GM12878 (cell line): ENCODE data around the gene YPEL2. TPM values are rescaled to one million over a fixed set of nuclear protein-coding genes. Genes with fewer than 3 reads are reported as not detected.

Experiments
- ATAC-seq: fragments of 200-7000 bp; cut with Tn5 transposase; 3 replicates; pipeline ENCODE4 v1.9.1; 2020; ENCODE audit warnings: mild to moderate bottlenecking, moderate library complexity
- BruUV-seq: library from RNA; stranded (reverse); fragments of 400-500 nt; replicated peaks from 2 replicates; lab custom pipeline; 2021; lab: Mats Ljungman, UMichigan
- CTCF ChIA-PET: fragments of 300-600 bp; sonication (Branson Sonifier 250); formaldehyde crosslinking; extraction: SDS; loops from one replicate; lab custom pipeline; 2021; ENCODE audit warnings: inconsistent platforms; lab: Yijun Ruan, JAX
- POLR2A ChIA-PET: fragments of 350-600 bp; formaldehyde crosslinking; extraction: SDS; loops from one replicate; lab custom pipeline; 2021; ENCODE audit warnings: inconsistent platforms; lab: Charles Lee
- RAD21 ChIA-PET: fragments of 300-600 bp; sonication (Branson Sonifier 250); formaldehyde crosslinking; loops from one replicate; lab custom pipeline; 2023; ENCODE audit warnings: antibody characterized with exemption; ENCODE audit not compliant: unreplicated experiment; lab: Charles Lee
- SMC1A ChIA-PET: fragments of 300-600 bp; sonication (Branson Sonifier 250); formaldehyde crosslinking; loops from one replicate; lab custom pipeline; 2023; ENCODE audit not compliant: unreplicated experiment, uncharacterized antibody; lab: Charles Lee
- DNase-seq: peaks from one replicate; pipeline ENCODE4 v3.0.0-alpha.2; 2011; ENCODE audit warnings: low read depth, low spot score
- FAIRE-seq: peaks from 3 replicates; lab custom pipeline; 2011; peaks lifted over from hg19 to GRCh38; lab: Jason Lieb, UNC
- H2AFZ ChIP-seq: 2 replicates; pipeline ENCODE4 v1.6.0; 2011; ENCODE audit warnings: low read depth, low read length, control low read depth; ENCODE audit not compliant: control insufficient read depth
- H3K27ac ChIP-seq: 2 replicates; pipeline ENCODE4 v1.5.1; 2011; ENCODE audit warnings: control low read depth; ENCODE audit not compliant: control insufficient read depth, insufficient read depth
- H3K27me3 ChIP-seq, 2 experiments: replicated peaks in 1 of 2; 2 replicates each; pipeline versions ENCODE4 v1.6.0 to v1.6.1; 2011; ENCODE audit warnings: low read length in 1 of 2; ENCODE audit not compliant: control insufficient read depth in 2 of 2, insufficient read depth in 2 of 2
- H3K36me3 ChIP-seq, 2 experiments: 2 replicates each; pipeline ENCODE4 v1.5.1; 2011; ENCODE audit warnings: low read length in 1 of 2; ENCODE audit not compliant: control insufficient read depth in 2 of 2, insufficient read depth in 2 of 2
- H3K4me1 ChIP-seq: 2 replicates; pipeline ENCODE4 v1.6.1; 2011; ENCODE audit warnings: mild to moderate bottlenecking, low read length, moderate library complexity, mixed read lengths; ENCODE audit not compliant: control insufficient read depth, insufficient read depth
- H3K4me2 ChIP-seq: 2 replicates; pipeline ENCODE4 v1.6.0; 2011; ENCODE audit warnings: control low read depth; ENCODE audit not compliant: control insufficient read depth, insufficient read depth
- H3K4me3 ChIP-seq: fragments of 200-600 bp; sonication (generic); 2 replicates; pipeline ENCODE4 v1.5.1; 2016
- H3K79me2 ChIP-seq: 2 replicates; pipeline ENCODE4 v1.6.0; 2011; ENCODE audit warnings: low read length; ENCODE audit not compliant: control insufficient read depth, insufficient read depth
- H3K9ac ChIP-seq: 2 replicates; pipeline ENCODE4 v1.8.0; 2011; ENCODE audit warnings: low read length, control low read depth, mixed read lengths; ENCODE audit not compliant: control insufficient read depth, insufficient read depth
- H3K9me3 ChIP-seq: replicated peaks from 3 replicates; pipeline ENCODE4 v1.5.1; 2011; ENCODE audit warnings: mild to moderate bottlenecking, low read length; ENCODE audit not compliant: control insufficient read depth, insufficient read depth
- H4K20me1 ChIP-seq: 2 replicates; pipeline ENCODE4 v1.6.0; 2011; ENCODE audit not compliant: control insufficient read depth, insufficient read depth
- ATF7 ChIP-seq: fragments of 450-650 bp; IDR thresholded peaks from 2 replicates; pipeline ENCODE4 v1.6.1; 2016; ENCODE audit warnings: low read depth, mild to moderate bottlenecking
- CEBPB ChIP-seq, 2 experiments: fragments of 150-350 bp in 1 of 2; IDR thresholded peaks; 2 replicates each; pipeline ENCODE4 v1.6.1; 2012 to 2014; ENCODE audit warnings: low read depth in 2 of 2, low read length in 2 of 2, borderline replicate concordance in 1 of 2, inconsistent platforms in 1 of 2
- HDGF ChIP-seq: fragments of 450-650 bp; IDR thresholded peaks from 2 replicates; pipeline ENCODE4 v1.6.1; 2016; ENCODE audit warnings: antibody characterized with exemption
- MEF2A ChIP-seq: IDR thresholded peaks from 2 replicates; pipeline ENCODE4 v1.6.1; 2011; ENCODE audit warnings: low read depth, mild to moderate bottlenecking, low read length, moderate library complexity; ENCODE audit not compliant: insufficient read depth
- NFXL1 ChIP-seq: fragments of 450-650 bp; IDR thresholded peaks from 2 replicates; pipeline ENCODE4 v1.6.1; 2017; ENCODE audit warnings: antibody characterized with exemption, mild to moderate bottlenecking, borderline replicate concordance
- NFYB ChIP-seq: IDR thresholded peaks from 2 replicates; pipeline ENCODE4 v1.6.1; 2011; ENCODE audit warnings: low read depth, mild to moderate bottlenecking, low read length, improper control_type of control experiment, moderate library complexity; ENCODE audit not compliant: insufficient read depth
- RAD21 ChIP-seq: IDR thresholded peaks from 2 replicates; pipeline ENCODE4 v1.6.1; 2011; ENCODE audit warnings: mild to moderate bottlenecking, low read depth, low read length, moderate library complexity; ENCODE audit not compliant: insufficient read depth
- RELA ChIP-seq: fragments of 450-650 bp; IDR thresholded peaks from 2 replicates; pipeline ENCODE4 v1.8.0; 2014; ENCODE audit warnings: borderline replicate concordance; ENCODE audit not compliant: partially characterized antibody
- SMAD5 ChIP-seq: IDR thresholded peaks from 2 replicates; pipeline ENCODE4 v1.6.1; 2016; ENCODE audit warnings: antibody characterized with exemption, low read depth
- WGBS: methylation state at CpG from one replicate; pipeline ENCODE4 v1.1.6; 2016; ENCODE audit warnings: low lambda C conversion rate; ENCODE audit not compliant: insufficient replicate concordance, insufficient coverage; ENCODE audit errors: missing lambda C conversion rate; 5-methylcytosine and 5-hydroxymethylcytosine counted together
- in situ Hi-C: fragments of 300-500 bp; cut with MboI; formaldehyde crosslinking; loops from 9 replicates; pipeline ENCODE4 v1.14.3; 2018; ENCODE audit warnings: mixed read lengths
- intact Hi-C: fragments of 100-400 bp; cut with micrococcal nuclease; formaldehyde crosslinking; loops from one replicate; pipeline ENCODE4 v1.14.2; 2022; ENCODE audit not compliant: unreplicated experiment
- polyA plus RNA-seq, 11 experiments: library from polyadenylated mRNA; depleted of rRNA in 4 of 11; unstranded in 6 of 11; stranded (reverse) in 5 of 11; fragments of >200 nt; fragmentation: Nextera tagmentation in 4 of 11; fragmentation: Illumina TruSeq in 1 of 11; extraction: Ambion mirVana in 4 of 11; extraction: Trizol in 1 of 11; gene quantifications; 1 replicate in 1 of 11; 2 replicates in 10 of 11; pipeline versions ENCODE4 v1.2.1 to v1.2.3, GENCODE V29; 2011 to 2016; ENCODE audit warnings: inconsistent platforms in 2 of 11, missing spikeins in 2 of 11, low read depth in 1 of 11
- total RNA-seq, 4 experiments: library from RNA; depleted of rRNA in 3 of 4; stranded (reverse); fragments of >200 nt in 3 of 4; fragmentation: Illumina TruSeq in 1 of 4; extraction: Trizol in 1 of 4; gene quantifications; 2 replicates each; pipeline versions ENCODE4 v1.2.1 to v1.2.3, GENCODE V29; 2013 to 2021
- TF ChIP-seq, protein P1 (sequence below): fragments of 450-650 bp; formaldehyde crosslinking; IDR thresholded peaks from 2 replicates; pipeline ENCODE4 v1.4.0; 2022; ENCODE audit warnings: mild to moderate bottlenecking, moderate library complexity
- TF ChIP-seq, protein P2 (sequence below): fragments of 450-650 bp; IDR thresholded peaks from 2 replicates; pipeline ENCODE4 v1.6.1; 2018; ENCODE audit warnings: mild to moderate bottlenecking, low read depth, moderate library complexity; ENCODE audit not compliant: partially characterized antibody

The YPEL2 gene
- total and polyA plus RNA-seq, 10 of the 15 experiments (the other 5 are each of a cell fraction or from before 2014, with no cell fraction given), result 0.11 to 8.1 (median 0.48) TPM

DNA sequence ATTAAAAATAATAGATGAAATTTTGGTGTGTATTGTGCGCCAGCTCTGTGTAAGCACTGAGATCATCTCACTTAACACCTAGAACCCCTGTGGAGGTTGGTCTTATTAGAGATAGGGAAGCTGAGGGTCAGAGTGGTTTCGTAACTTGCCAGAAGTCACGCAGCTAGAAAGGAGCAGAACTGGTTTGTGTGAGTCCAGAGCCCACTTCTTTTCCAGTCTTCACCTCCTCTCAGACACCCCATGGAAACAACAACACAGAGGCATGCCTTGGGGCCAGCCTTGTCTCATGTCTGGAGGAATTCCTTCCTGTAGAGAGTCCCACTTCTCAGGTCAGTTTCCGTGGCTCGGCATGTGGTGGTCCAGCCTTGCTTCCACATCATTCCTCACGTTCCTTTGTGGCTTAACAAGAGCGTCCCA lies 16.5 kb downstream of the YPEL2 start:
- DNase-seq, result no peak
- no TSS peak for BruUV-seq
- no peaks in the 10 kb centered on the region for H3K9me3 ChIP-seq
- no peak overlapping the region for H3K9ac ChIP-seq
- no peaks in the 10 kb centered on the region for H3K79me2 ChIP-seq
- no peak overlapping the region for H2AFZ ChIP-seq
- H3K4me1 ChIP-seq, result peaks cover 8% of the 10 kb centered on the region
- SMC1A ChIA-PET, result interaction anchor here (1.0 to 1.3 kb wide), 2 partner anchors 15 to 92 kb away, joined by 3 read pairs; no protein-coding TSS in a partner anchor
- H3K36me3 ChIP-seq, result no peaks in the 10 kb centered on the region
- POLR2A ChIA-PET, result no interaction called here
- WGBS, result 75% methylated on average over 7 of the region's 7 CpGs
- intact Hi-C loops, result no loop called here
- TF ChIP-seq RAD21, result no peak
- H3K27me3 ChIP-seq, result no peaks in the 10 kb centered on the region
- FAIRE-seq, result no peak
- H3K4me2 ChIP-seq, result no peak overlapping the region
- no peak for ATAC-seq
- CTCF ChIA-PET, result interaction anchor here (1.5 kb wide), 1 partner anchor 18 kb away, joined by 5 read pairs; no protein-coding TSS in a partner anchor
- in situ Hi-C loops, result no loop called here
- H3K4me3 ChIP-seq, result no peak overlapping the region
- RAD21 ChIA-PET, result no interaction called here
- no peak overlapping the region for H3K27ac ChIP-seq
- H4K20me1 ChIP-seq, result no peaks in the 10 kb centered on the region

DNA sequence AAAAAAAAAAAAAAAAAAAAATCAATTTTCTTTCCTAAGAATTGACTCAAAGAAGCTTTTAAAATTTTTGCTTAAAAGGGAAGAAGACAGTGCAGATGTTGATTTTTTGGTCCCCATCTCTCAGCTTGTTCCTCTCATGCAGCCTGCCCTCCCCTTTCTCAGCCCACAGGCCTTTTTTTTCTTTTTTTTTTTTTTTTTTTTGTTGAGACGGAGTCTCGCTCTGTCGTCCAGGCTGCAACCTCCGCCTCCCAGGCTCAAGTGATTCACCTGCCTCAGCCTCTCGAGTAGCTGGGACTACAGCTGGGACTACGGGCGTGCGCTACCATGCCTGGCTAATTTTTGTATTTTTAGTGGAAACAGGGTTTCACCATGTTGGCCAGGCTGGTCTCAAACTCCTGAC lies 17.7 kb downstream of the YPEL2 start:
- no peak for DNase-seq
- no peak for ATAC-seq
- Histone ChIP-seq H2AFZ (no peak overlapping the region), H3K79me2 (no peaks in the 10 kb centered on the region), H4K20me1 (no peaks in the 10 kb centered on the region), H3K27me3 (no peaks in the 10 kb centered on the region), H3K4me2 (no peak overlapping the region), H3K9ac (no peak overlapping the region), H3K4me3 (no peak overlapping the region), H3K4me1 (peaks cover 8% of the 10 kb centered on the region), H3K9me3 (no peaks in the 10 kb centered on the region), H3K27ac (no peak overlapping the region), H3K36me3 (no peaks in the 10 kb centered on the region)
- ChIA-PET CTCF (interaction anchor here (1.3 to 1.5 kb wide), 2 partner anchors 13 to 20 kb away, joined by 3 to 5 read pairs; no protein-coding TSS in a partner anchor), RAD21 (interaction anchor here (0.6 to 1.6 kb wide), 3 partner anchors 24 to 66 kb away, joined by 3 to 6 read pairs (median 3); no protein-coding TSS in a partner anchor), POLR2A (interaction anchor here (0.6 to 0.7 kb wide), 4 partner anchors 10 to 606 kb away, joined by 4 to 5 read pairs (median 4); no protein-coding TSS in a partner anchor), SMC1A (interaction anchor here (1.0 to 1.2 kb wide), 2 partner anchors 10 to 91 kb away, joined by 3 to 4 read pairs; no protein-coding TSS in a partner anchor)
- FAIRE-seq, result no peak
- BruUV-seq, result no TSS peak
- intact Hi-C loops (no loop called here), in situ Hi-C loops (no loop called here)
- WGBS, result 88% methylated on average over 4 of the region's 8 CpGs
- TF ChIP-seq CEBPB (IDR thresholded peaks at IDR 0.05; ENCODE audit: borderline replicate concordance in 1 of 2, low read depth in 2 of 2, low read length in 2 of 2) (no peak), RELA (no peak), ATF7 (no peak), HDGF (no peak), MEF2A (no peak), SMAD5 (no peak), NFYB (no peak), NFXL1 (no peak)
- TF ChIP-seq, protein P1, sequence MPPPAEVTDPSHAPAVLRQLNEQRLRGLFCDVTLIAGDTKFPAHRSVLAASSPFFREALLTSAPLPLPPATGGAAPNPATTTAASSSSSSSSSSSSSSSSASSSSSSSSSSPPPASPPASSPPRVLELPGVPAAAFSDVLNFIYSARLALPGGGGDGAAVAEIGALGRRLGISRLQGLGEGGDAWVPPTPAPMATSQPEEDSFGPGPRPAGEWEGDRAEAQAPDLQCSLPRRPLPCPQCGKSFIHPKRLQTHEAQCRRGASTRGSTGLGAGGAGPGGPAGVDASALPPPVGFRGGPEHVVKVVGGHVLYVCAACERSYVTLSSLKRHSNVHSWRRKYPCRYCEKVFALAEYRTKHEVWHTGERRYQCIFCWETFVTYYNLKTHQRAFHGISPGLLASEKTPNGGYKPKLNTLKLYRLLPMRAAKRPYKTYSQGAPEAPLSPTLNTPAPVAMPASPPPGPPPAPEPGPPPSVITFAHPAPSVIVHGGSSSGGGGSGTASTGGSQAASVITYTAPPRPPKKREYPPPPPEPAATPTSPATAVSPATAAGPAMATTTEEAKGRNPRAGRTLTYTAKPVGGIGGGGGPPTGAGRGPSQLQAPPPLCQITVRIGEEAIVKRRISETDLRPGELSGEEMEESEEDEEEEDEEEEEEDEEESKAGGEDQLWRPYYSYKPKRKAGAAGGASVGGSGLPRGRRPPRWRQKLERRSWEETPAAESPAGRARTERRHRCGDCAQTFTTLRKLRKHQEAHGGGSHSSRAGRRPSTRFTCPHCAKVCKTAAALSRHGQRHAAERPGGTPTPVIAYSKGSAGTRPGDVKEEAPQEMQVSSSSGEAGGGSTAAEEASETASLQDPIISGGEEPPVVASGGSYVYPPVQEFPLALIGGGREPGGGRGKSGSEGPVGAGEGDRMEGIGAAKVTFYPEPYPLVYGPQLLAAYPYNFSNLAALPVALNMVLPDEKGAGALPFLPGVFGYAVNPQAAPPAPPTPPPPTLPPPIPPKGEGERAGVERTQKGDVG (CRISPR knock-in tag), result no peak
- TF ChIP-seq, protein P2, sequence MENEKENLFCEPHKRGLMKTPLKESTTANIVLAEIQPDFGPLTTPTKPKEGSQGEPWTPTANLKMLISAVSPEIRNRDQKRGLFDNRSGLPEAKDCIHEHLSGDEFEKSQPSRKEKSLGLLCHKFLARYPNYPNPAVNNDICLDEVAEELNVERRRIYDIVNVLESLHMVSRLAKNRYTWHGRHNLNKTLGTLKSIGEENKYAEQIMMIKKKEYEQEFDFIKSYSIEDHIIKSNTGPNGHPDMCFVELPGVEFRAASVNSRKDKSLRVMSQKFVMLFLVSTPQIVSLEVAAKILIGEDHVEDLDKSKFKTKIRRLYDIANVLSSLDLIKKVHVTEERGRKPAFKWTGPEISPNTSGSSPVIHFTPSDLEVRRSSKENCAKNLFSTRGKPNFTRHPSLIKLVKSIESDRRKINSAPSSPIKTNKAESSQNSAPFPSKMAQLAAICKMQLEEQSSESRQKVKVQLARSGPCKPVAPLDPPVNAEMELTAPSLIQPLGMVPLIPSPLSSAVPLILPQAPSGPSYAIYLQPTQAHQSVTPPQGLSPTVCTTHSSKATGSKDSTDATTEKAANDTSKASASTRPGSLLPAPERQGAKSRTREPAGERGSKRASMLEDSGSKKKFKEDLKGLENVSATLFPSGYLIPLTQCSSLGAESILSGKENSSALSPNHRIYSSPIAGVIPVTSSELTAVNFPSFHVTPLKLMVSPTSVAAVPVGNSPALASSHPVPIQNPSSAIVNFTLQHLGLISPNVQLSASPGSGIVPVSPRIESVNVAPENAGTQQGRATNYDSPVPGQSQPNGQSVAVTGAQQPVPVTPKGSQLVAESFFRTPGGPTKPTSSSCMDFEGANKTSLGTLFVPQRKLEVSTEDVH, result no peak
